A549 (cell line): ENCODE results near the gene CLIP1. TPM values are rescaled to one million over a fixed set of nuclear protein-coding genes. Genes with fewer than 3 reads are reported as not detected.

Experiments
- ATAC-seq, 2 experiments: fragments of 200-7000 bp in 1 of 2; fragments of >200 bp in 1 of 2; cut with Nextera tagmentation in 1 of 2; cut with Tn5 transposase in 1 of 2; 3 replicates each; pipeline versions ENCODE4 v1.8.0 to v1.9.1; 2018 to 2020; ENCODE audit warnings: mild to moderate bottlenecking in 1 of 2, moderate library complexity in 1 of 2
- CTCF ChIA-PET: fragments of 300-600 bp; sonication (Branson Sonifier 250); formaldehyde crosslinking; extraction: SDS; loops from one replicate; lab custom pipeline; 2021; ENCODE audit warnings: antibody characterized with exemption, inconsistent platforms; lab: Yijun Ruan, JAX
- POLR2A ChIA-PET: fragments of 350-600 bp; formaldehyde crosslinking; extraction: SDS; loops from one replicate; lab custom pipeline; 2021; ENCODE audit warnings: antibody characterized with exemption, inconsistent platforms; lab: Yijun Ruan, JAX
- DNase-seq, 2 experiments: peaks; one replicate each; pipeline versions ENCODE4 v3.0.0 to v3.0.0-alpha.2; 2011 to 2016; ENCODE audit warnings: low read depth in 1 of 2, low spot score in 1 of 2
- FAIRE-seq: peaks from 2 replicates; lab custom pipeline; 2011; peaks lifted over from hg19 to GRCh38; lab: Jason Lieb, UNC
- H3K27ac ChIP-seq, 2 experiments: fragments of >200 bp; sonication (Bioruptor Twin); formaldehyde crosslinking; 3 replicates each; pipeline ENCODE4 v1.5.1; 2016 to 2017
- H3K4me1 ChIP-seq: fragments of >200 bp; sonication (Bioruptor Twin); formaldehyde crosslinking; 3 replicates; pipeline ENCODE4 v1.6.1; 2016
- H3K4me2 ChIP-seq: fragments of >200 bp; sonication (Bioruptor Twin); formaldehyde crosslinking; 3 replicates; pipeline ENCODE4 v1.6.1; 2016
- H3K4me3 ChIP-seq: fragments of >200 bp; sonication (Bioruptor Twin); formaldehyde crosslinking; 3 replicates; pipeline ENCODE4 v1.5.1; 2016
- H3K9me3 ChIP-seq: fragments of >200 bp; sonication (Bioruptor Twin); formaldehyde crosslinking; 3 replicates; pipeline ENCODE4 v1.6.1; 2016
- CBX2 ChIP-seq: fragments of 200-600 bp; sonication (generic); IDR thresholded peaks from 2 replicates; pipeline ENCODE4 v1.6.1; 2016; ENCODE audit warnings: low read depth, mild to moderate bottlenecking, borderline replicate concordance
- CHD2 ChIP-seq: fragments of 150-350 bp; IDR thresholded peaks from 2 replicates; pipeline ENCODE4 v1.6.1; 2014; ENCODE audit warnings: low read length; ENCODE audit not compliant: partially characterized antibody
- CHD4 ChIP-seq: fragments of 200-600 bp; sonication (generic); IDR thresholded peaks from 2 replicates; pipeline ENCODE4 v1.6.1; 2016; ENCODE audit warnings: antibody characterized with exemption, mild to moderate bottlenecking, borderline replicate concordance
- EP300 ChIP-seq, 2 experiments: fragments of >200 bp; sonication (Bioruptor Twin); formaldehyde crosslinking; IDR thresholded peaks; 2 replicates in 1 of 2; 3 replicates in 1 of 2; pipeline ENCODE4 v1.6.1; 2016 to 2017
- GATA3 ChIP-seq: IDR thresholded peaks from 2 replicates; pipeline ENCODE4 v1.6.1; 2012; ENCODE audit warnings: borderline replicate concordance
- HEYL ChIP-seq: fragments of 250-450 bp; sonication (Bioruptor Pico); IDR thresholded peaks from 2 replicates; pipeline ENCODE4 v1.8.0; 2021; ENCODE audit warnings: mild to moderate bottlenecking, moderate library complexity
- HOXB13 ChIP-seq: fragments of 250-450 bp; sonication (Bioruptor Pico); IDR thresholded peaks from 2 replicates; pipeline ENCODE4 v1.5.0; 2020; ENCODE audit warnings: low read depth, mild to moderate bottlenecking, moderate library complexity
- HOXB5 ChIP-seq: fragments of 250-450 bp; sonication (Bioruptor Pico); IDR thresholded peaks from 2 replicates; pipeline ENCODE4 v1.5.0; 2020; ENCODE audit warnings: mild to moderate bottlenecking, moderate library complexity
- KDM5A ChIP-seq: fragments of 200-600 bp; sonication (generic); IDR thresholded peaks from 2 replicates; pipeline ENCODE4 v1.6.1; 2016; ENCODE audit warnings: antibody characterized with exemption, mild to moderate bottlenecking
- MAFK ChIP-seq: fragments of 450-650 bp; IDR thresholded peaks from 2 replicates; pipeline ENCODE4 v1.6.1; 2014; ENCODE audit not compliant: partially characterized antibody
- MAZ ChIP-seq: fragments of 150-350 bp; IDR thresholded peaks from 2 replicates; pipeline ENCODE4 v1.6.1; 2014; ENCODE audit warnings: antibody characterized with exemption, low read depth, low read length, borderline replicate concordance
- PHF8 ChIP-seq: fragments of 200-600 bp; sonication (generic); IDR thresholded peaks from 2 replicates; pipeline ENCODE4 v1.6.1; 2016; ENCODE audit warnings: low read depth, mild to moderate bottlenecking, antibody characterized with exemption, moderate library complexity, borderline replicate concordance
- RAD21 ChIP-seq, 2 experiments: fragments of >200 bp in 1 of 2; sonication (Bioruptor Twin) in 1 of 2; formaldehyde crosslinking in 1 of 2; IDR thresholded peaks in 1 of 2; conservative IDR thresholded peaks in 1 of 2; 2 replicates in 1 of 2; 3 replicates in 1 of 2; pipeline ENCODE4 v1.6.1; 2012 to 2018; ENCODE audit warnings: inconsistent platforms in 1 of 2
- SMC3 ChIP-seq: fragments of >200 bp; sonication (Bioruptor Twin); formaldehyde crosslinking; IDR thresholded peaks from 3 replicates; pipeline ENCODE4 v1.6.1; 2018; ENCODE audit warnings: inconsistent platforms
- SREBF2 ChIP-seq: fragments of 450-650 bp; IDR thresholded peaks from 2 replicates; pipeline ENCODE4 v1.6.1; 2014; ENCODE audit warnings: mild to moderate bottlenecking, moderate library complexity
- ZNF302 ChIP-seq: fragments of 250-450 bp; sonication (Bioruptor Pico); IDR thresholded peaks from 2 replicates; pipeline ENCODE4 v1.9.0; 2021; ENCODE audit warnings: inconsistent platforms, mild to moderate bottlenecking, moderate library complexity
- WGBS: methylation state at CpG from one replicate; pipeline ENCODE4 v1.1.6; 2017; ENCODE audit errors: missing lambda C conversion rate; 5-methylcytosine and 5-hydroxymethylcytosine counted together
- polyA plus RNA-seq, 4 experiments: library from polyadenylated mRNA; depleted of rRNA in 3 of 4; stranded (reverse); fragments of >200 nt; fragmentation: RNase III in 1 of 4; extraction: RNeasy Plus Mini Kit Qiagen cat#74134 plus additional on column Dnase treatment in 1 of 4; gene quantifications; 2 replicates in 3 of 4; 3 replicates in 1 of 4; pipeline ENCODE4 v1.2.3, GENCODE V29; 2011 to 2017
- TF ChIP-seq, protein P1 (sequence below): fragments of >200 bp; sonication (Bioruptor Twin); formaldehyde crosslinking; IDR thresholded peaks from 3 replicates; pipeline ENCODE4 v1.5.1; 2016
- TF ChIP-seq, protein P2 (sequence below): fragments of 150-350 bp; IDR thresholded peaks from 2 replicates; pipeline ENCODE4 v1.6.1; 2014; ENCODE audit warnings: low read depth, mild to moderate bottlenecking, low read length
- TF ChIP-seq, protein P3 (sequence below): fragments of >200 bp; sonication (Bioruptor Twin); formaldehyde crosslinking; IDR thresholded peaks from 3 replicates; pipeline ENCODE4 v1.6.1; 2016
- TF ChIP-seq, protein P4 (sequence below): fragments of >200 bp; sonication (Bioruptor Twin); formaldehyde crosslinking; IDR thresholded peaks from 2 replicates; pipeline ENCODE4 v1.6.1; 2016
- TF ChIP-seq, protein P5 (sequence below): fragments of 450-650 bp; IDR thresholded peaks from 2 replicates; pipeline ENCODE4 v1.6.1; 2014; ENCODE audit warnings: antibody characterized with exemption
- TF ChIP-seq, protein P6 (sequence below): IDR thresholded peaks from 2 replicates; pipeline ENCODE4 v1.6.1; 2012
- TF ChIP-seq, protein P7 (sequence below): IDR thresholded peaks from 2 replicates; pipeline ENCODE4 v1.6.1; 2012; ENCODE audit warnings: low read depth, borderline replicate concordance

Gene CLIP1
- polyA plus RNA-seq, 2 of the 4 experiments (the other 2 are of a cell fraction) = 43.0 to 133 TPM

DNA sequence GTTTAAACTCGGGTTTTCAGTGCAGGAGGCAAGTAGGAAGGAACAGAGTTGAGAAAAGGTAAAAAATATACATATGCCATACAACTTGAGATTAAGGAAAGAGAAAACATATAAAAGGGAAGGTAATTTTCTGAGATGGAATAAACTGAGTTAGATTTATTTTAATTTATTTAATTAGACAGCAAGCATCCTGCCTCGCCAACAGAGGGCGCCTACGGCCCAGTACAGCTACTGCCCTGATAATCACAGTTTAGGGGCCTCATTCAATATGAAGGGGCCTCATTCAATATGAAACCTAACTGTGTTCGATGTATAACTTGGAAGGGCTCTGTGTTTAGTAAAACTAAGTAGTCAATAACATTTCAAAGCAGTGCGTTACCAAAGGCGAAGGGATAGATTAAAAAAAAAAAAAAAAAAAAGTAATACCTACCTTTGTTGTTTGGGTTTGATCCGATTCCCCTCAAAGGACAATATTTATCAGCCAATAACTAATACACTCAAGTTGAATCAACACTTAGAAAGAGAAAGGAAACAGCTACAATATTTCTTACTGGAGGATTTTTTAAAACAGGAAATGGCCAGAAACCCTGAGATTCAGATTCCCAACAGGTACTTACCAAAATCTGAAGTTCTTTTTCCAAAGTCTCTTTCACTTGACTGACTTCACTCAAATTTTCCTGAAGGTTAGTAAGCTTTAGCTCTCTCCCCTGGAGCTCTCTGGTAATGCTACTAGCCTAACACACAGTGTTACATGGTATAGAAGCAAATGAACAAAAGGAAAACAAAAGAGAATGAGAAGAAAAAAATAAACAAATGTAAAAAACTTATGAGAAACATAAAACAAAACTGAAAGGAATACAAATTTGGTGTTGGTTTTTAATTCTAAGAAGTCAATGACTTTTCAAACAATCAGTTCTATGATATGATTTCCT, 86.2 kb downstream of the CLIP1 start:
- ChIA-PET POLR2A (interaction anchor here (0.6 to 0.7 kb wide), 2 partner anchors 165 to 524 kb away, joined by 3 to 5 read pairs; partner anchors contain the start of gene ZCCHC8), CTCF (interaction anchor here (0.6 to 5.1 kb wide), 33 partner anchors 9 to 657 kb away, joined by 3 to 49 read pairs (median 4); partner anchors contain the start of gene HCAR1)
- 48% methylated on average over 8 of the region's 8 CpGs for WGBS
- ATAC-seq (peak in 1 of 2 experiments; percentile 80; a peak in 3 of 6 replicates), FAIRE-seq (no peak), DNase-seq (peak; percentile 38 to 51)
- TF ChIP-seq MAFK = no peak
- TF ChIP-seq SMC3 = peak; percentile 69
- TF ChIP-seq, protein P1, sequence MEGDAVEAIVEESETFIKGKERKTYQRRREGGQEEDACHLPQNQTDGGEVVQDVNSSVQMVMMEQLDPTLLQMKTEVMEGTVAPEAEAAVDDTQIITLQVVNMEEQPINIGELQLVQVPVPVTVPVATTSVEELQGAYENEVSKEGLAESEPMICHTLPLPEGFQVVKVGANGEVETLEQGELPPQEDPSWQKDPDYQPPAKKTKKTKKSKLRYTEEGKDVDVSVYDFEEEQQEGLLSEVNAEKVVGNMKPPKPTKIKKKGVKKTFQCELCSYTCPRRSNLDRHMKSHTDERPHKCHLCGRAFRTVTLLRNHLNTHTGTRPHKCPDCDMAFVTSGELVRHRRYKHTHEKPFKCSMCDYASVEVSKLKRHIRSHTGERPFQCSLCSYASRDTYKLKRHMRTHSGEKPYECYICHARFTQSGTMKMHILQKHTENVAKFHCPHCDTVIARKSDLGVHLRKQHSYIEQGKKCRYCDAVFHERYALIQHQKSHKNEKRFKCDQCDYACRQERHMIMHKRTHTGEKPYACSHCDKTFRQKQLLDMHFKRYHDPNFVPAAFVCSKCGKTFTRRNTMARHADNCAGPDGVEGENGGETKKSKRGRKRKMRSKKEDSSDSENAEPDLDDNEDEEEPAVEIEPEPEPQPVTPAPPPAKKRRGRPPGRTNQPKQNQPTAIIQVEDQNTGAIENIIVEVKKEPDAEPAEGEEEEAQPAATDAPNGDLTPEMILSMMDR = peak; percentile 86
- peak; percentile 70 to 82 for TF ChIP-seq RAD21 (conservative IDR thresholded peaks at IDR 0.05 in 1 of 2, IDR thresholded peaks at IDR 0.05 in 1 of 2)
- TF ChIP-seq CBX2 = no peak
- H3K27ac ChIP-seq = no peak overlapping the region
- H3K4me1 ChIP-seq = no peaks in the 10 kb centered on the region; the same call in 2 of the 3 replicates
- no peak overlapping the region for H3K4me3 ChIP-seq
- no peaks in the 10 kb centered on the region for H3K9me3 ChIP-seq
- H3K4me2 ChIP-seq = no peak overlapping the region

DNA sequence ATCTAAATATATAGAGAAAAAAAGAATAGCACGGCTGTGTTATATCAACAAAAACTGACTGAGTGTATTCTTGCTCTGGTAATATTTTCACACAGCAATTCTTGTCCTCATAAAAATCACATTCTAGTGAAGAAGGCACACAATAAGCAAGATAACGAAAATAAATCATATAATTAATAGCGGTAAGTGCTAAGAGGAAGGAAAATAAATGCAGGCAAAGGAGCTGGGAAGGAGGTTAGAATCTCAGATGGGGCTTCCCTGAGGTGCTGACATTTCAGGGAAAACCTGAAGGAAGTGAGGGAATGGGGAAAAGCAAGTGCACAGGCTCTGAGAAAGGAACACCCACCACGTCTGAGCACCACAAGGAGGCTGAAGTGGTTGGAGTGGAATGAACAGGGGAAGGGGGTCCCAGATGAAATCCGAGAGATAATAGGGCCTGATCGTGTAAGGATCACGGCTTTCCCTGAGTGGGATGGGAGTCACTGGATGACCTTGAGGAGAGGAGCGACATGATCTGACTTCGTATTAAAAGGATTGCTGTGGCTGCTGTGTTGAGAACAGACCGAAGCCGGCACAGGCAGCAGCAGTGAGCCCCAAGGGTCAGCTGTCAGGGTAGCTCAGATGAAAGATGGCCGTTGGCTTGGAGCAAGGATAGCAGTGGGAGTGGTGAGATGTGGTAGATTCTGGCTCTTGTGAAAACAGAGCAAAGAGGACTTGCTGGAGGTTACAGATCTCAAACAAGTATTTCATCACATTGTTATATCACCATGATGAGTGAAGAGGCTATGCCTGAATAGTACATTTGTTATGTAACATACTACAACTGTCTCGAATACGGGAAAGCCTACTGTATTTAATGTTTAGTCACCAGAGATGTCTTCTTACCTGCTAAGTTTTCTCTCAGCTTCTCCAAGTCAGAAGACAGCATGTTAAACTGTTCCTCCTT, 89.1 kb downstream of the CLIP1 start:
- Histone ChIP-seq H3K9me3 (no peaks in the 10 kb centered on the region), H3K27ac (no peak overlapping the region), H3K4me2 (no peak overlapping the region), H3K4me1 (no peaks in the 10 kb centered on the region; the same call in 2 of the 3 replicates), H3K4me3 (no peak overlapping the region)
- DNase-seq (no peak), ATAC-seq (peak in 1 of 2 experiments; percentile 54; a peak in 1 of 6 replicates), FAIRE-seq (no peak)
- CTCF ChIA-PET = interaction anchor here (1.0 to 5.1 kb wide), 5 partner anchors 15 to 139 kb away, joined by 3 to 49 read pairs (median 5); no protein-coding TSS in a partner anchor
- 92% methylated on average over 14 of the region's 14 CpGs for WGBS
- POLR2A ChIA-PET = no interaction called here
- no peak for TF ChIP-seq CHD4
- no peak for TF ChIP-seq HOXB5
- TF ChIP-seq, protein P2, sequence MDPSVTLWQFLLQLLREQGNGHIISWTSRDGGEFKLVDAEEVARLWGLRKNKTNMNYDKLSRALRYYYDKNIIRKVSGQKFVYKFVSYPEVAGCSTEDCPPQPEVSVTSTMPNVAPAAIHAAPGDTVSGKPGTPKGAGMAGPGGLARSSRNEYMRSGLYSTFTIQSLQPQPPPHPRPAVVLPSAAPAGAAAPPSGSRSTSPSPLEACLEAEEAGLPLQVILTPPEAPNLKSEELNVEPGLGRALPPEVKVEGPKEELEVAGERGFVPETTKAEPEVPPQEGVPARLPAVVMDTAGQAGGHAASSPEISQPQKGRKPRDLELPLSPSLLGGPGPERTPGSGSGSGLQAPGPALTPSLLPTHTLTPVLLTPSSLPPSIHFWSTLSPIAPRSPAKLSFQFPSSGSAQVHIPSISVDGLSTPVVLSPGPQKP = no peak
- TF ChIP-seq, protein P3, sequence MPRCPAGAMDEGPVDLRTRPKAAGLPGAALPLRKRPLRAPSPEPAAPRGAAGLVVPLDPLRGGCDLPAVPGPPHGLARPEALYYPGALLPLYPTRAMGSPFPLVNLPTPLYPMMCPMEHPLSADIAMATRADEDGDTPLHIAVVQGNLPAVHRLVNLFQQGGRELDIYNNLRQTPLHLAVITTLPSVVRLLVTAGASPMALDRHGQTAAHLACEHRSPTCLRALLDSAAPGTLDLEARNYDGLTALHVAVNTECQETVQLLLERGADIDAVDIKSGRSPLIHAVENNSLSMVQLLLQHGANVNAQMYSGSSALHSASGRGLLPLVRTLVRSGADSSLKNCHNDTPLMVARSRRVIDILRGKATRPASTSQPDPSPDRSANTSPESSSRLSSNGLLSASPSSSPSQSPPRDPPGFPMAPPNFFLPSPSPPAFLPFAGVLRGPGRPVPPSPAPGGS = no peak
- TF ChIP-seq GATA3 = no peak
- TF ChIP-seq, protein P4, sequence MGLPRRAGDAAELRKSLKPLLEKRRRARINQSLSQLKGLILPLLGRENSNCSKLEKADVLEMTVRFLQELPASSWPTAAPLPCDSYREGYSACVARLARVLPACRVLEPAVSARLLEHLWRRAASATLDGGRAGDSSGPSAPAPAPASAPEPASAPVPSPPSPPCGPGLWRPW = no peak
- TF ChIP-seq, protein P5, sequence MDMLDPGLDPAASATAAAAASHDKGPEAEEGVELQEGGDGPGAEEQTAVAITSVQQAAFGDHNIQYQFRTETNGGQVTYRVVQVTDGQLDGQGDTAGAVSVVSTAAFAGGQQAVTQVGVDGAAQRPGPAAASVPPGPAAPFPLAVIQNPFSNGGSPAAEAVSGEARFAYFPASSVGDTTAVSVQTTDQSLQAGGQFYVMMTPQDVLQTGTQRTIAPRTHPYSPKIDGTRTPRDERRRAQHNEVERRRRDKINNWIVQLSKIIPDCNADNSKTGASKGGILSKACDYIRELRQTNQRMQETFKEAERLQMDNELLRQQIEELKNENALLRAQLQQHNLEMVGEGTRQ = no peak
- no peak for TF ChIP-seq PHF8
- TF ChIP-seq, protein P6, sequence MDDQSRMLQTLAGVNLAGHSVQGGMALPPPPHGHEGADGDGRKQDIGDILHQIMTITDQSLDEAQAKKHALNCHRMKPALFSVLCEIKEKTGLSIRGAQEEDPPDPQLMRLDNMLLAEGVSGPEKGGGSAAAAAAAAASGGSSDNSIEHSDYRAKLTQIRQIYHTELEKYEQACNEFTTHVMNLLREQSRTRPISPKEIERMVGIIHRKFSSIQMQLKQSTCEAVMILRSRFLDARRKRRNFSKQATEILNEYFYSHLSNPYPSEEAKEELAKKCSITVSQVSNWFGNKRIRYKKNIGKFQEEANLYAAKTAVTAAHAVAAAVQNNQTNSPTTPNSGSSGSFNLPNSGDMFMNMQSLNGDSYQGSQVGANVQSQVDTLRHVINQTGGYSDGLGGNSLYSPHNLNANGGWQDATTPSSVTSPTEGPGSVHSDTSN = no peak
- TF ChIP-seq, protein P7, sequence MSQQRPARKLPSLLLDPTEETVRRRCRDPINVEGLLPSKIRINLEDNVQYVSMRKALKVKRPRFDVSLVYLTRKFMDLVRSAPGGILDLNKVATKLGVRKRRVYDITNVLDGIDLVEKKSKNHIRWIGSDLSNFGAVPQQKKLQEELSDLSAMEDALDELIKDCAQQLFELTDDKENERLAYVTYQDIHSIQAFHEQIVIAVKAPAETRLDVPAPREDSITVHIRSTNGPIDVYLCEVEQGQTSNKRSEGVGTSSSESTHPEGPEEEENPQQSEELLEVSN = no peak
- no peak for TF ChIP-seq MAZ
- TF ChIP-seq SREBF2 = no peak
- no peak for TF ChIP-seq EP300 (IDR thresholded peaks at IDR 0.05)
- TF ChIP-seq CHD2 = no peak
- no peak for TF ChIP-seq KDM5A
- no peak for TF ChIP-seq ZNF302 (CRISPR knock-in tag)
- TF ChIP-seq HOXB13 (CRISPR knock-in tag) = no peak
- no peak for TF ChIP-seq HEYL (CRISPR knock-in tag)
